IMR-90 (cell line): ENCODE measurements around the gene NHSL2. TPM values are rescaled to one million over a fixed set of nuclear protein-coding genes. Genes with fewer than 3 reads are reported as not detected.

Experiments used
- ATAC-seq: fragments of 200-7000 bp; cut with Tn5 transposase; 2 replicates; pipeline ENCODE4 v1.9.1; 2020; ENCODE audit warnings: low read depth, mild to moderate bottlenecking, moderate library complexity
- BruUV-seq: library from RNA; stranded (reverse); fragments of 400-500 nt; replicated peaks from 2 replicates; lab custom pipeline; 2021; lab: Mats Ljungman, UMichigan
- CTCF ChIA-PET: fragments of 300-600 bp; formaldehyde crosslinking; extraction: SDS; loops from one replicate; lab custom pipeline; 2021; ENCODE audit warnings: antibody characterized with exemption; lab: Yijun Ruan, JAX
- POLR2A ChIA-PET: fragments of 300-600 bp; sonication (Branson Sonifier 250); formaldehyde crosslinking; loops from one replicate; lab custom pipeline; 2022; ENCODE audit warnings: antibody characterized with exemption; ENCODE audit not compliant: unreplicated experiment; lab: Charles Lee
- DNase-seq: peaks from one replicate; pipeline ENCODE4 v3.0.0; 2013
- H2AFZ ChIP-seq: replicated peaks from 2 replicates; pipeline ENCODE3; 2013; ENCODE audit warnings: low read length, mild to moderate bottlenecking; ENCODE audit not compliant: poor library complexity
- H2AK5ac ChIP-seq: 2 replicates; pipeline ENCODE4 v1.6.1; 2013; ENCODE audit warnings: low read depth, low read length, inconsistent platforms
- H2AK9ac ChIP-seq: replicated peaks from 2 replicates; pipeline ENCODE3; 2013; ENCODE audit warnings: mild to moderate bottlenecking, low read depth, low read length, moderate library complexity; ENCODE audit not compliant: poor library complexity
- H2BK120ac ChIP-seq: 2 replicates; pipeline ENCODE4 v1.6.1; 2013; ENCODE audit warnings: low read depth, low read length, inconsistent platforms
- H2BK15ac ChIP-seq: 3 replicates; pipeline ENCODE4 v1.6.1; 2013; ENCODE audit warnings: low read depth, low read length, inconsistent platforms
- H2BK20ac ChIP-seq: 2 replicates; pipeline ENCODE4 v1.6.1; 2013; ENCODE audit warnings: low read depth, mild to moderate bottlenecking, inconsistent platforms, low read length, moderate library complexity
- H2BK5ac ChIP-seq: 2 replicates; pipeline ENCODE4 v1.6.1; 2013; ENCODE audit warnings: mild to moderate bottlenecking, low read depth, low read length, inconsistent platforms; ENCODE audit not compliant: poor library complexity, severe bottlenecking
- H3K14ac ChIP-seq: replicated peaks from 2 replicates; pipeline ENCODE4 v1.6.1; 2013; ENCODE audit warnings: low read depth, low read length, inconsistent platforms
- H3K18ac ChIP-seq: 2 replicates; pipeline ENCODE4 v1.6.1; 2013; ENCODE audit warnings: low read depth, low read length, control low read depth
- H3K23ac ChIP-seq: 2 replicates; pipeline ENCODE4 v1.6.1; 2013; ENCODE audit warnings: low read depth, low read length, inconsistent platforms
- H3K27ac ChIP-seq: 2 replicates; pipeline ENCODE4 v1.5.1; 2013; ENCODE audit warnings: mild to moderate bottlenecking, control low read depth, low read length; ENCODE audit not compliant: insufficient read depth
- H3K27me3 ChIP-seq: 2 replicates; pipeline ENCODE4 v1.6.1; 2013; ENCODE audit warnings: low read length; ENCODE audit not compliant: control insufficient read depth, insufficient read depth
- H3K36me3 ChIP-seq: 2 replicates; pipeline ENCODE4 v1.6.1; 2013; ENCODE audit warnings: low read length, mixed read lengths; ENCODE audit not compliant: control insufficient read depth, insufficient read depth
- H3K4ac ChIP-seq: 2 replicates; pipeline ENCODE4 v1.6.1; 2013; ENCODE audit warnings: low read depth, low read length, inconsistent platforms
- H3K4me1 ChIP-seq: 2 replicates; pipeline ENCODE4 v1.6.1; 2013; ENCODE audit warnings: low read length, mixed read lengths; ENCODE audit not compliant: control insufficient read depth, insufficient read depth
- H3K4me2 ChIP-seq: 2 replicates; pipeline ENCODE4 v1.6.1; 2013; ENCODE audit warnings: low read depth, mild to moderate bottlenecking, control low read depth, low read length, moderate library complexity
- H3K4me3 ChIP-seq: 2 replicates; pipeline ENCODE4 v1.5.1; 2013; ENCODE audit warnings: low read depth, mild to moderate bottlenecking, control low read depth, low read length, moderate library complexity; ENCODE audit not compliant: insufficient read depth
- H3K56ac ChIP-seq: 2 replicates; pipeline ENCODE4 v1.6.1; 2013; ENCODE audit warnings: low read length, inconsistent platforms; ENCODE audit not compliant: insufficient read depth; ENCODE audit errors: extremely low read depth
- H3K79me1 ChIP-seq, 2 experiments: 2 replicates each; pipeline ENCODE4 v1.6.1; 2013; ENCODE audit warnings: low read length in 2 of 2, inconsistent platforms in 1 of 2, low read depth in 1 of 2
- H3K9ac ChIP-seq: 2 replicates; pipeline ENCODE4 v1.6.1; 2013; ENCODE audit warnings: low read depth, low read length, control low read depth
- H3K9me1 ChIP-seq: 2 replicates; pipeline ENCODE4 v1.6.1; 2013; ENCODE audit warnings: low read length, inconsistent platforms; ENCODE audit not compliant: insufficient read depth
- H3K9me3 ChIP-seq: 2 replicates; pipeline ENCODE4 v1.6.1; 2013; ENCODE audit warnings: low read length; ENCODE audit not compliant: control insufficient read depth, insufficient read depth
- H4K20me1 ChIP-seq: 2 replicates; pipeline ENCODE4 v1.6.1; 2013; ENCODE audit warnings: low read length, inconsistent platforms; ENCODE audit not compliant: insufficient read depth
- H4K5ac ChIP-seq: 2 replicates; pipeline ENCODE4 v1.6.1; 2013; ENCODE audit warnings: mild to moderate bottlenecking, low read depth, low read length, control low read depth
- H4K8ac ChIP-seq, 2 experiments: 2 replicates each; pipeline ENCODE4 v1.6.1; 2013; ENCODE audit warnings: low read depth in 2 of 2, low read length in 2 of 2, control low read depth in 1 of 2, inconsistent platforms in 1 of 2
- H4K91ac ChIP-seq: 2 replicates; pipeline ENCODE4 v1.6.1; 2013; ENCODE audit warnings: low read depth, low read length, inconsistent platforms; ENCODE audit not compliant: insufficient read depth
- BHLHE40 ChIP-seq: fragments of 150-350 bp; IDR thresholded peaks from 2 replicates; pipeline ENCODE4 v1.6.1; 2016; ENCODE audit warnings: mild to moderate bottlenecking, low read depth, low read length
- CHD1 ChIP-seq: IDR thresholded peaks from 2 replicates; pipeline ENCODE4 v1.6.1; 2012; ENCODE audit warnings: low read depth, low read length, improper control_type of control experiment
- FOS ChIP-seq: fragments of 150-350 bp; IDR thresholded peaks from 2 replicates; pipeline ENCODE4 v1.6.1; 2016; ENCODE audit warnings: low read depth, low read length
- MAFK ChIP-seq: IDR thresholded peaks from 2 replicates; pipeline ENCODE4 v1.6.1; 2012; ENCODE audit warnings: low read depth, low read length, improper control_type of control experiment
- MAZ ChIP-seq: IDR thresholded peaks from 2 replicates; pipeline ENCODE4 v1.6.1; 2012; ENCODE audit warnings: low read depth, mild to moderate bottlenecking, low read length, improper control_type of control experiment, moderate library complexity, borderline replicate concordance
- MXI1 ChIP-seq: IDR thresholded peaks from 2 replicates; pipeline ENCODE4 v1.6.1; 2012; ENCODE audit warnings: low read depth, mild to moderate bottlenecking, low read length, moderate library complexity, borderline replicate concordance
- NFE2L2 ChIP-seq: fragments of 150-350 bp; IDR thresholded peaks from 2 replicates; pipeline ENCODE4 v1.6.1; 2016; ENCODE audit warnings: low read depth, mild to moderate bottlenecking, low read length
- POLR2A ChIP-seq: IDR thresholded peaks from 2 replicates; pipeline ENCODE4 v1.6.1; 2012; ENCODE audit warnings: mild to moderate bottlenecking, low read depth, low read length
- RAD21 ChIP-seq: IDR thresholded peaks from 2 replicates; pipeline ENCODE4 v1.6.1; 2012; ENCODE audit warnings: low read length, improper control_type of control experiment
- RCOR1 ChIP-seq: IDR thresholded peaks from 2 replicates; pipeline ENCODE4 v1.6.1; 2012; ENCODE audit warnings: mild to moderate bottlenecking, low read length, improper control_type of control experiment; ENCODE audit not compliant: insufficient replicate concordance
- RFX5 ChIP-seq: IDR thresholded peaks from 2 replicates; pipeline ENCODE4 v1.8.0; 2012; ENCODE audit warnings: low read depth, mild to moderate bottlenecking, low read length, moderate library complexity
- SMC3 ChIP-seq: fragments of 150-350 bp; IDR thresholded peaks from 2 replicates; pipeline ENCODE4 v1.6.1; 2016; ENCODE audit warnings: low read depth, mild to moderate bottlenecking, antibody characterized with exemption, low read length, moderate library complexity
- WGBS, 2 experiments: methylation state at CpG; one replicate each; pipeline versions ENCODE4 v1.1.5 to v1.1.7; 2013; ENCODE audit warnings: missing lambda C conversion rate in 2 of 2; ENCODE audit not compliant: insufficient read length in 1 of 2; ENCODE audit errors: extremely low coverage in 2 of 2; 5-methylcytosine and 5-hydroxymethylcytosine counted together
- dilution Hi-C: fragments of 300-500 bp; cut with HindIII; formaldehyde crosslinking; loops from one replicate; pipeline ENCODE4 v1.14.3; 2018; ENCODE audit warnings: low sequenced_read_pairs; ENCODE audit not compliant: unreplicated experiment
- in situ Hi-C: fragments of 300-500 bp; cut with MboI; formaldehyde crosslinking; loops from 3 replicates; pipeline ENCODE4 v1.14.3; 2019; ENCODE audit warnings: low sequenced_read_pairs, inconsistent platforms, mixed read lengths
- intact Hi-C: fragments of 100-400 bp; cut with micrococcal nuclease; formaldehyde crosslinking; loops from 2 replicates; pipeline ENCODE4 v1.10.0; 2022
- polyA plus RNA-seq, 3 experiments: library from polyadenylated mRNA; depleted of rRNA; stranded (reverse); fragments of >200 nt; gene quantifications; 2 replicates each; pipeline ENCODE4 v1.2.3, GENCODE V29; 2012; ENCODE audit warnings: low replicate concordance in 1 of 3
- total RNA-seq: library from RNA; depleted of rRNA; stranded (reverse); fragments of >200 nt; gene quantifications from 2 replicates; pipeline ENCODE4 v1.2.3, GENCODE V29; 2012
- TF ChIP-seq, protein P1 (sequence below): fragments of 150-350 bp; IDR thresholded peaks from 2 replicates; pipeline ENCODE4 v1.6.1; 2016; ENCODE audit warnings: low read depth, mild to moderate bottlenecking, low read length, moderate library complexity, borderline replicate concordance
- TF ChIP-seq, protein P2 (sequence below): fragments of 150-350 bp; IDR thresholded peaks from 2 replicates; pipeline ENCODE4 v1.6.1; 2017; ENCODE audit warnings: mild to moderate bottlenecking, antibody characterized with exemption, low read length, low read depth

NHSL2 gene
- total and polyA plus RNA-seq, 2 of the 4 experiments (the other 2 are of a cell fraction), result 0.72 to 0.75 TPM

DNA sequence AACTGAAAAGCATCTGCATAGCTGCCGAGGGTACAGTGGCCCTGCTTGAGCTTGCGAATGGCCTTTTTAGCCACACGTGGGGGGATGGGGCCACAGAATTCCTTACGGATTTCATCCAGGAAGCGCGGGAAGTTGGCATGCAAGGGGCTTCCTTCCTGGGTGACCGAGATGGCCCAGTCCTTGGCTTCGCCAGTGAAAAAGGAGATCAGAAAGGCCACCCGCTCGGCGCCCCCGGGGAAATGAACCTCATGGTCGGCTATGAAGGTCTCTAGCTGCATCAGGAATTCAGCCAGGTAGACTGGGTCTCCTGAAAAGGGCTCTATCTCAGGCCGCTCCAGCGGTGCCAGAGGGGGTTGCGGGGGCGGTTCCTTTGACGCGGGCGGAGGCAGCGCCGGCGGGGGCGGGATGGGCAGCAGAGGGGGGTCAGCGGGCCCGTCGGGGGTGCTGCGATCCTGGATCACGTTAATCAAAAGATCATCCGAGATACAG is 220.2 kb downstream of the NHSL2 start:
- Histone ChIP-seq H2BK120ac (no peak overlapping the region), H3K23ac (no peak overlapping the region), H2AK9ac (no peak overlapping the region), H3K27ac (no peak overlapping the region), H3K4me1 (peaks cover 2% of the 10 kb centered on the region; the same call in 1 of the 2 replicates), H3K9me1 (no peaks in the 10 kb centered on the region), H3K9ac (peak overlapping the region; percentile 31; the same call in 1 of the 2 replicates), H2BK15ac (no peak overlapping the region), H2AK5ac (no peak overlapping the region), H2BK20ac (no peak overlapping the region), H2BK5ac (no peak overlapping the region), H4K20me1 (no peaks in the 10 kb centered on the region), H3K4ac (no peak overlapping the region), H3K36me3 (no peaks in the 10 kb centered on the region), H3K14ac (no peak overlapping the region), H3K18ac (no peak overlapping the region), H3K4me2 (peak overlapping the region; percentile 69; the same call in 1 of the 2 replicates), H4K91ac (no peak overlapping the region), H3K4me3 (peak overlapping the region; percentile 52), H3K9me3 (peaks cover 4% of the 10 kb centered on the region; the same call in 1 of the 2 replicates), H3K27me3 (peaks cover 44% of the 10 kb centered on the region), H2AFZ (peak overlapping the region; percentile 89), H3K79me1 (no peaks in the 10 kb centered on the region), H4K5ac (no peak overlapping the region), H4K8ac (no peak overlapping the region; a peak in 1 of 4 replicates), H3K56ac (no peak overlapping the region)
- no peak for DNase-seq
- CTCF ChIA-PET, result no interaction called here
- TF ChIP-seq, protein P1, sequence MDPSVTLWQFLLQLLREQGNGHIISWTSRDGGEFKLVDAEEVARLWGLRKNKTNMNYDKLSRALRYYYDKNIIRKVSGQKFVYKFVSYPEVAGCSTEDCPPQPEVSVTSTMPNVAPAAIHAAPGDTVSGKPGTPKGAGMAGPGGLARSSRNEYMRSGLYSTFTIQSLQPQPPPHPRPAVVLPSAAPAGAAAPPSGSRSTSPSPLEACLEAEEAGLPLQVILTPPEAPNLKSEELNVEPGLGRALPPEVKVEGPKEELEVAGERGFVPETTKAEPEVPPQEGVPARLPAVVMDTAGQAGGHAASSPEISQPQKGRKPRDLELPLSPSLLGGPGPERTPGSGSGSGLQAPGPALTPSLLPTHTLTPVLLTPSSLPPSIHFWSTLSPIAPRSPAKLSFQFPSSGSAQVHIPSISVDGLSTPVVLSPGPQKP, result no peak
- TF ChIP-seq RCOR1, result no peak
- no peak for TF ChIP-seq SMC3
- TF ChIP-seq MAFK, result no peak
- TF ChIP-seq MAZ, result no peak
- no peak for TF ChIP-seq CHD1
- no peak for TF ChIP-seq FOS
- TF ChIP-seq POLR2A, result no peak
- TF ChIP-seq RFX5, result no peak
- no peak for TF ChIP-seq MXI1
- no peak for TF ChIP-seq NFE2L2
- TF ChIP-seq, protein P2, sequence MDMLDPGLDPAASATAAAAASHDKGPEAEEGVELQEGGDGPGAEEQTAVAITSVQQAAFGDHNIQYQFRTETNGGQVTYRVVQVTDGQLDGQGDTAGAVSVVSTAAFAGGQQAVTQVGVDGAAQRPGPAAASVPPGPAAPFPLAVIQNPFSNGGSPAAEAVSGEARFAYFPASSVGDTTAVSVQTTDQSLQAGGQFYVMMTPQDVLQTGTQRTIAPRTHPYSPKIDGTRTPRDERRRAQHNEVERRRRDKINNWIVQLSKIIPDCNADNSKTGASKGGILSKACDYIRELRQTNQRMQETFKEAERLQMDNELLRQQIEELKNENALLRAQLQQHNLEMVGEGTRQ, result no peak
- no peak for TF ChIP-seq RAD21
- TF ChIP-seq BHLHE40, result no peak
- ATAC-seq, result no peak
- POLR2A ChIA-PET, result no interaction called here
- BruUV-seq, result no TSS peak
- intact Hi-C loops (no loop called here), dilution Hi-C loops (no loop called here), in situ Hi-C loops (no loop called here)
- 54% methylated on average over 7 of the region's 30 CpGs; no CpG with 5 or more reads in 1 of the 2 experiments for WGBS, 2 experiments
